Activated CD8-positive, alpha-beta T cell treated with anti-CD3 and anti-CD28 coated beads, Interleukin-2, amount 10 ng/mL, durations not matched to agents 7 days and 5 days (primary cell): ENCODE results near the gene CDH4. TPM values are rescaled to one million over a fixed set of nuclear protein-coding genes. Genes with fewer than 3 reads are reported as not detected.

Source experiments
- ATAC-seq: fragments of 150-1000 bp; cut with Tn5 transposase; one replicate; pipeline ENCODE4 v1.10.0; 2021; ENCODE audit warnings: moderate library complexity
- CTCF ChIA-PET: fragments of 350-600 bp; sonication (Branson Sonifier 250); formaldehyde crosslinking; loops from one replicate; lab custom pipeline; 2021; ENCODE audit warnings: antibody characterized with exemption; lab: Charles Lee
- POLR2A ChIA-PET: fragments of 350-600 bp; sonication (Branson Sonifier 250); formaldehyde crosslinking; loops from one replicate; lab custom pipeline; 2021; ENCODE audit warnings: antibody characterized with exemption; lab: Charles Lee
- DNase-seq: peaks from one replicate; pipeline ENCODE4 v3.0.0-alpha.2; 2020
- H3K27ac Mint-ChIP-seq: one replicate; pipeline ENCODE4 v1.8.0; 2021; ENCODE audit warnings: mild to moderate bottlenecking, mixed read lengths
- H3K27me3 Mint-ChIP-seq: one replicate; pipeline ENCODE4 v1.8.0; 2021; ENCODE audit warnings: low read depth, mixed read lengths
- H3K36me3 Mint-ChIP-seq: one replicate; pipeline ENCODE4 v1.8.0; 2021; ENCODE audit warnings: low read depth, mixed read lengths
- H3K4me1 Mint-ChIP-seq: one replicate; pipeline ENCODE4 v1.8.0; 2021; ENCODE audit warnings: low read depth, mixed read lengths
- H3K4me3 Mint-ChIP-seq: one replicate; pipeline ENCODE4 v1.8.0; 2021; ENCODE audit warnings: mild to moderate bottlenecking, mixed read lengths
- H3K9me3 Mint-ChIP-seq: one replicate; pipeline ENCODE4 v1.8.0; 2022; ENCODE audit warnings: mixed read lengths; ENCODE audit not compliant: insufficient read depth
- total RNA-seq, 2 experiments: library from RNA; stranded (reverse); gene quantifications; one replicate each; pipeline ENCODE4 v1.2.3, GENCODE V29; 2021

CDH4 gene
- total RNA-seq, 2 experiments from 2014 or later: 0.05 to 0.13 TPM

DNA sequence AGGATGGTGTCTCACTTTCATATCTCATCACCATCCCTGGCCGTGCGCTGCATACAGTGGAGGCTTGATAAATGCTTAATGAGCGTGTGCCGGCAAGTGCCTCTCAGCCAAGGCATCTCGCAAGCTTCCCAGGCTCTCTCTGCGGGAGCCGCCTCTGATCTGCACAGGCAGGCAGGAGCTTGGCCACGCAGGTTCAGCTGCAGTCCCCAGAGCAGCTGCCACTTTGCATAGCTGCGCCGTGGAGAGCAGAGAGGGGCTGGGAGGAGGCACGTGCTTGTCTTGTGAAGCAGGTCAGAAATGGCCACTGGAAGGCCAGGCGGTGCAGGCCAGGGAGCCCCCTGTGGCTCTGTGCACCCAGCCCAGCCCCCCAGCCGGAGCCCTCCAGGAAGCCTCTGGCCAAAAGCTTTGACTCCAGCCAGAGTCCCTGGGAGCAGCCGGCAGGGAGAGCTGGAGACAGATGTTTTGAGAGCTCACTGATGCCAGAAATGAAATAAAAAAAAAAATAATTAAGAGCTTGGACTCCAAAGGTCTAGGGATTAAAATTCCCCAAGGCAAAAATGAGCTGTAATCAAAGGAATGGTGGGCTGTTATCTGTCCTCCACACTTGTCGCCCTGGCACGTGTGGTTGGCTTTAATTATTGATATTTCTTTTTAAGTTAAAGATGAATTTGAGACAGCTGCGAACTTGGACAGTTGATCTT lies 377.0 kb downstream of the CDH4 start:
- Mint-ChIP-seq H3K4me1 (no peaks in the 10 kb centered on the region), H3K9me3 (no peaks in the 10 kb centered on the region), H3K4me3 (no peak overlapping the region), H3K36me3 (no peaks in the 10 kb centered on the region), H3K27ac (no peak overlapping the region), H3K27me3 (no peaks in the 10 kb centered on the region)
- DNase-seq: no peak
- no peak for ATAC-seq
- CTCF ChIA-PET: no interaction called here
- POLR2A ChIA-PET: interaction anchor here (0.6 kb wide), 1 partner anchor 430 kb away, joined by 3 read pairs; no protein-coding TSS in a partner anchor

DNA sequence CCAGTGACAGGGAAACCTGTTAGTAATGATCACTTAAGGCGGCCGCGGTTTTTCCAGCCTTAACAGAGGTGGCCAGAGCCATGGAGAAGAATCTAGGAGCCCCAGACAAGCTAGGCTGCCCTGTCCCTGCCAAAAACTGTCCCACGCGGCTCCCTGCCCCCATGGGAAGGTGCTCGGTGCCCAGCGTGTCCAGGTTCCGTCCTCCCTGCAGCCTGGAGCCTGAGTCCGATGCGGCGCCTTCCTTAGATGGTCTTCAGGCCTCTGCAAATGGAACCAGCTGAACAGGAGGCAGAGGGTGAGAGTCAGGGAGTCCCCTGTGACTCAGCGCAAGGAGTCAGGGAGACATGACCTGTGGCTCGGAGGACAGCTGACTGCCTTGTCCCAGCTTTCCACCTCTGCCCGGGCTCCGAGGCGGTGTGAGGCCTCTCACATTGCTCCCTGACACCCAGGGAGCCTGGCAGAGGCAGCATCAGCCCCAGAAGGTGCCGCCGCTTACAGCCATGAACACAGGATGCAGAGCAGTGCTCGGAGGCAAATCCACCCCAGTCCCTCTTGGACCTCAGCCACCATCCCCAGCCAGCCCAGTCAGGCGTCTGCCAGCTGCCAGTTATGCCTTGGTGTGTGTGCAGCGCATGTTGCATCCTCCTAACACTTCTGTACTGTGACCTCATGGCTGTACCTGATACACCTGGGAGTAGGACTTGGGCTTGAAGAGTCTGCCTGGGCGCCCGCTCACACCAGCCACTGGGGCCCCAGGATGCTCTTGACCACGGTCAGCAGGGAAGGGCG lies 377.7 kb downstream of the CDH4 start:
- H3K27me3 Mint-ChIP-seq: no peaks in the 10 kb centered on the region
- H3K9me3 Mint-ChIP-seq: no peaks in the 10 kb centered on the region
- ChIA-PET CTCF (no interaction called here), POLR2A (interaction anchor here (0.6 kb wide), 1 partner anchor 431 kb away, joined by 3 read pairs; no protein-coding TSS in a partner anchor)
- no peaks in the 10 kb centered on the region for H3K4me1 Mint-ChIP-seq
- H3K4me3 Mint-ChIP-seq: no peak overlapping the region
- no peak overlapping the region for H3K27ac Mint-ChIP-seq
- no peaks in the 10 kb centered on the region for H3K36me3 Mint-ChIP-seq
- ATAC-seq: no peak
- no peak for DNase-seq

GRCh38 chr20:61630391-61630650 lies 378.3 kb downstream of the CDH4 start:
- ATAC-seq: no peak
- no peaks in the 10 kb centered on the region for H3K4me1 Mint-ChIP-seq
- ChIA-PET POLR2A (no interaction called here), CTCF (no interaction called here)
- no peak for DNase-seq
- H3K4me3 Mint-ChIP-seq: no peak overlapping the region
- H3K9me3 Mint-ChIP-seq: no peaks in the 10 kb centered on the region
- no peaks in the 10 kb centered on the region for H3K27me3 Mint-ChIP-seq
- H3K36me3 Mint-ChIP-seq: no peaks in the 10 kb centered on the region
- no peak overlapping the region for H3K27ac Mint-ChIP-seq

DNA sequence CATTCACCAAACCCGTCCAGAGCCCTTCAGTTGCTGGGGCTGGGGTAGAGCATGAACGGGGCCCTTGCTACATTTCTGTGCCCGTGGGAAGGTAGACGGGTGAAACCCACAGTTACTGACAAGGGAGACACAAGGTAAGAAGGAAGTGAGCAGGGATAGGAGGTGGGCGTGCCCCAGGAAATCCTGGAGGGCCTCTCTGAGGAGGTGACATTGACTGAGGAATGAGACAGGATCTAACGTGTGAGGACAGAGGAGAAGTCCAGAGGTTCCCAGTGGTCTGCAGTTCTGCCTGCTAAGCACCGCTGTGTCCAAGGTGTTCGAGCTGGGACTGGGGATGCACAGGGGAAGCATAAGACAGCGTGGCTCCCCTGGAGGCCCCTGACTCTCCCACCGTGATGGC lies 378.8 kb downstream of the CDH4 start:
- POLR2A ChIA-PET: no interaction called here
- Mint-ChIP-seq H3K36me3 (no peaks in the 10 kb centered on the region), H3K4me1 (no peaks in the 10 kb centered on the region), H3K4me3 (no peak overlapping the region), H3K9me3 (no peaks in the 10 kb centered on the region), H3K27ac (no peak overlapping the region), H3K27me3 (no peaks in the 10 kb centered on the region)
- no peak for DNase-seq
- ATAC-seq: no peak
- CTCF ChIA-PET: no interaction called here

DNA sequence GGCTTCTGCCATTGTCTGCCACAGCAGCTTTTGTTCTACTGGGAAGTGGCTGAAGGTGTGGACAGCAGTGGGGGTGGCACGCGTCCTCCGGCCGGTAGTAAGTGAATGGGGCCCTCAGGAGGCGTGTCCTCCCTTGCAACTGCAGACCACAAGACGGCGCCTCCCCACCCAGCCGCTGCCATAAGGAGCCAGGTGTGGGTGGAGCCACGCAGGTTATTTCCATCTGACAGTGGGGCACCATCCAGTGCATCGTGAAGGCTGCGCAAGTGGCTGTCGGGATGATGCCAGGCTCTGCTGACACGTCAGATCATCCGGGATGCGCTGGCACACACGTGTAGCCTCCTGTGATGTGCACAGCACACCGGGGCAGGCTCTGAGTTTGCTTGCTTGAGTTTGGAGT lies 379.7 kb downstream of the CDH4 start:
- ChIA-PET POLR2A (no interaction called here), CTCF (no interaction called here)
- no peaks in the 10 kb centered on the region for H3K9me3 Mint-ChIP-seq
- no peak for DNase-seq
- H3K27me3 Mint-ChIP-seq: no peaks in the 10 kb centered on the region
- no peak overlapping the region for H3K4me3 Mint-ChIP-seq
- no peak for ATAC-seq
- H3K36me3 Mint-ChIP-seq: no peaks in the 10 kb centered on the region
- H3K27ac Mint-ChIP-seq: no peak overlapping the region
- H3K4me1 Mint-ChIP-seq: no peaks in the 10 kb centered on the region

DNA sequence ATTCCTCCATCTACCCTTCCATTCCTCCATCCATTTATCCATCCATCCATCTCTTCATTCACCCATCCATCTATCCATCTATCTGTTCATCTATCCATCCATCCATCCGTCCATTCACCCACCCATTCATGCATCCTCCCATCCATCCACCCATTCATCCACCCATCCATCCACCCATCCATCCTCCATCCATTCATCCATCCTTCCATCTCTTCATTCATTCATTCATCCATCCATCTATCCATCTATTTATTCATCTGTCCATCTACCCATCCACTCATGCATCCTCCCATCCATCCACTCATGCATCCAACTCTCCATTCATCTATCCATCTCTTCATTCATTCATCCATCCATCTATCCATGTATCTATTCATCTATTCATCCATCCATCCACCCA lies 380.9 kb downstream of the CDH4 start:
- H3K27ac Mint-ChIP-seq: no peak overlapping the region
- DNase-seq: no peak
- CTCF ChIA-PET: no interaction called here

GRCh38 chr20:61634376-61635145 lies 382.5 kb downstream of the CDH4 start:
- Mint-ChIP-seq H3K36me3 (no peaks in the 10 kb centered on the region), H3K27ac (no peak overlapping the region), H3K4me3 (no peak overlapping the region), H3K4me1 (no peaks in the 10 kb centered on the region), H3K27me3 (no peaks in the 10 kb centered on the region), H3K9me3 (no peaks in the 10 kb centered on the region)
- CTCF ChIA-PET: no interaction called here
- POLR2A ChIA-PET: no interaction called here
- DNase-seq (no peak), ATAC-seq (no peak)

More for the DNA sequence above, 380.9 kb downstream of the CDH4 start:
- no peak overlapping the region for H3K4me3 Mint-ChIP-seq
- H3K36me3 Mint-ChIP-seq: no peaks in the 10 kb centered on the region
- no peaks in the 10 kb centered on the region for H3K4me1 Mint-ChIP-seq
- POLR2A ChIA-PET: no interaction called here
- ATAC-seq: no peak
- no peaks in the 10 kb centered on the region for H3K9me3 Mint-ChIP-seq
- H3K27me3 Mint-ChIP-seq: no peaks in the 10 kb centered on the region

DNA sequence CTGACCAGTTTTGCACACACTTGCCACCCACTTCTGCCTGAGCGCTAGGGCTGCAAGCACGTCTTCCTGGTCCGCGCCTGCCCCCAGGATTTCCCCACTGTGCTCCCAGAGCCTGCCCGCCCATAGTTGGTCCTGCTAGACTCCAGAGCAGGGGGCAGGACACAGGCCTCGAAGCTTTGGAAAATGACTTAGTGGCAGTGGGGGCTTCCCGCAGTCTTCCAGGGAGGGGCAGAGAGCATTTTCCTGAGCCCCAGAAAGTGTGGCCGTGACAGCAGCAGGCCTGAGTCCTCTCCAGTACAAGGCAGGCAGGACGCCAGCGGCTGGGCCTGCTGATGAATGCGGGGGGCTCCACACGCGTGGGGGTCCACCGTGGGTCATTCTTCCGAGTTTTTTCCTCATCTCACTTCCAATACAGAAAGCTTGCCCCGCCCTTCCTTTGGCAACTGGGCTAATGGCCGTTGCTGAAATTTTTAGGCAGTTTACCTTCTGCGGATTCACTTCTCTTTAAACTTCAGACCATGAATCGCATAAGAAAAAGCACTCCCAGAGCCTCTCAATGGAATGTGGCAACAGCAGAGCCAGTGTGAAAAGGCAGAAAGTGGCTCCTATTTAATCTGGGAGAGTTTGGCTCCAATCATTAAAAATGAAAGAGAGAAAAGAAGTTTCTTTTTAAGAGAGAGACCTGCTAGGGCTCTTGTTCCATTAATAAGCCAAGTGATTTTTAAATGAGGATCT lies 383.8 kb downstream of the CDH4 start:
- no peaks in the 10 kb centered on the region for H3K4me1 Mint-ChIP-seq
- H3K27ac Mint-ChIP-seq: no peak overlapping the region
- no peaks in the 10 kb centered on the region for H3K27me3 Mint-ChIP-seq
- H3K36me3 Mint-ChIP-seq: no peaks in the 10 kb centered on the region
- no peak overlapping the region for H3K4me3 Mint-ChIP-seq
- no peak for DNase-seq
- H3K9me3 Mint-ChIP-seq: no peaks in the 10 kb centered on the region
- ChIA-PET POLR2A (no interaction called here), CTCF (no interaction called here)
- ATAC-seq: no peak

DNA sequence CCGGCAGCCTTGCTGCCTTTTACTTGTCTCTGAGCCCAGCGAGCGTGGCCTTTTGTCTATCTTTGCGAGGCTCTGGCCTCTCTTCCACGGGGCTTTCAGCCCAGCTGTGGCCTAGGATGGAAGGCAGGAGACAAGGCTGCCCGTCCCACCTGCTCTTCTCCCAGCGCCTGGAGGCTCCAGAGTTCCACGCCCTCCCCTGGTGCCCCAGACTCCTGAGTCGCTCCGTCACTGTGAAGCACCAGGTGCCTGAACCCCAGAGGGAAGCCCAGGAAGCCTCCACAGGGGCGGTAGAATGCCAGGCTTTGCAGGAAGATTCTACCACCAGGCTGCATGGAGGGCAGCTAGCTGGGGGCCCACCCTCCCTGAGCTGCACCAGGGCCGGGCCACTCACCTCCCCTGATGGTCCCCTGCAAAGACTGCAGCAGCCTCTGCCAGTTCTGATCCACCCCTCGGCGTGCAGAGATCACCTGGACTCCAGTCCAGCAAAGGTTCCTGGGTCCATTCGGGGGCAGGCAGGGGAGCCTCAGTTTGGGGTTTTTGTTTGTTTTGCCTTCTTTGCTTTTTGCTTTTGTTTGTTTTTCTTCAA lies 384.6 kb downstream of the CDH4 start:
- Mint-ChIP-seq H3K4me3 (no peak overlapping the region), H3K4me1 (no peaks in the 10 kb centered on the region), H3K36me3 (no peaks in the 10 kb centered on the region), H3K27ac (no peak overlapping the region), H3K27me3 (no peaks in the 10 kb centered on the region), H3K9me3 (no peaks in the 10 kb centered on the region)
- no peak for ATAC-seq
- DNase-seq: no peak
- ChIA-PET CTCF (no interaction called here), POLR2A (no interaction called here)

DNA sequence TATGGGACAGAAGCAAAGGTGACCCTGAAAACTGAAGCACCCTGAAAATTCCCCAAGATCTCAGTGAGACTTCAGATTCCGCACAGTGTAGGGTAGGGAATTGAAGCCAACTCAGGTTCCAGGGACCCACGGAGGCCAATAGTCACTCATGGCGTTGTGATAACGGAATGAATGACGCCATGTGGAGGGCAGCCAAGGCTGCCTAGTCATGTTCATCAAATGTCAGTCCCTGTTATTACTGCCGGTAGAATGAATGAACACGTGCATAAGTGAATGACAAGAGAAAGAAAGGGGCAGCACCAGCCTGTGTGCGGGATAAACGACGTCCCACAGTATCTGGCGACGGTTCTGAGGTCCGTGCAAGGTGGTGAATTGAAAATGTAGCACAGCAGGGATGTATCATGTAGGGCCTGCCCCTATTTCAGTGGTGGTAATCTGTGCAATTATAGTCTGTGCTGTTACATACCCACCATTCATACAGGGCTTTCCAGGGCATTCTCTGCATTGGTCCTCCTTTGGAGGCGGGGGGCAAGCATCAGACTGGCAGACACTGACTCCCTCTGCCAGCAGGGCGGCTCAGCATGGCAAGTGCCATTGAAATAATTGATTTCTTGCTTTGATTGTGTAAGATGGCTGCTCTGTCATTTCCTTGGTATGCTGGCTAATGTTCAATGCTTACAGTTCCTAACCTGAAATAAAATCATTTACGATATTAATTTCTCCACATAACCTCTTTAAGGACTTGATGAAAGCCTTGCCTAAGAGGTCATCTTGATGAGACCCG lies 386.9 kb downstream of the CDH4 start:
- Mint-ChIP-seq H3K4me1 (no peaks in the 10 kb centered on the region), H3K4me3 (no peak overlapping the region), H3K27me3 (no peaks in the 10 kb centered on the region), H3K36me3 (no peaks in the 10 kb centered on the region), H3K27ac (no peak overlapping the region), H3K9me3 (no peaks in the 10 kb centered on the region)
- ATAC-seq (no peak), DNase-seq (no peak)
- CTCF ChIA-PET: no interaction called here
- POLR2A ChIA-PET: no interaction called here
